ENCODE measurements around the gene ETAA1.

The ETAA1 gene

GRCh38 chr2:67438337-67438736 lies 41.2 kb downstream of the ETAA1 start:
- DNase-seq = no peak

GRCh38 chr2:67445652-67446268 lies 48.6 kb downstream of the ETAA1 start:
- no peak for DNase-seq

GRCh38 chr2:67446491-67446911 lies 49.4 kb downstream of the ETAA1 start:
- no peak for DNase-seq

GRCh38 chr2:67448648-67449047 lies 51.5 kb downstream of the ETAA1 start:
- DNase-seq = no peak

GRCh38 chr2:67451086-67451832 lies 54.1 kb downstream of the ETAA1 start:
- DNase-seq = no peak

- no peak for DNase-seq
Measured at GRCh38 chr2:67453310-67453709, 56.2 kb downstream of the ETAA1 start.

GRCh38 chr2:67455219-67456142 lies 58.3 kb downstream of the ETAA1 start:
- DNase-seq = no peak

- DNase-seq = no peak
Measured at GRCh38 chr2:67456428-67456827, 59.3 kb downstream of the ETAA1 start.

- no peak for DNase-seq
Measured at GRCh38 chr2:67457699-67458098, 60.6 kb downstream of the ETAA1 start.

GRCh38 chr2:67459761-67460160 lies 62.6 kb downstream of the ETAA1 start:
- no peak for DNase-seq
